Stimulated activated CD4-positive, alpha-beta T cell treated with anti-CD3 and anti-CD28 coated beads, Interleukin-1b, Interleukin-23, amount 100 ng/mL, for 48 hours (primary cell): Measurements from ENCODE around the gene TMCC3.
"Not testable (repeated sequence)": the region's sequence is repeated elsewhere in the genome, so short reads cannot be mapped to it uniquely, and the experiment has no call there.

Experiments
- DNase-seq: peaks from one replicate; pipeline ENCODE4 v3.0.0-alpha.2; 2020

TMCC3 gene

GRCh38 chr12:94596596-94596995, 53.8 kb downstream of the TMCC3 start:
- DNase-seq: no peak

- DNase-seq: no peak
Measured at GRCh38 chr12:94595152-94595551, 55.2 kb downstream of the TMCC3 start.

- DNase-seq: no peak
Measured at GRCh38 chr12:94594443-94594825, 55.9 kb downstream of the TMCC3 start.

- DNase-seq: no peak
Measured at GRCh38 chr12:94593822-94594442, 56.4 kb downstream of the TMCC3 start.

GRCh38 chr12:94592723-94593122, 57.6 kb downstream of the TMCC3 start:
- DNase-seq: not testable (repeated sequence)

GRCh38 chr12:94592080-94592479, 58.3 kb downstream of the TMCC3 start:
- DNase-seq: no peak

- DNase-seq: no peak
Measured at GRCh38 chr12:94590428-94590827, 59.9 kb downstream of the TMCC3 start.

- no peak for DNase-seq
Measured at GRCh38 chr12:94589591-94590001, 60.8 kb downstream of the TMCC3 start.

GRCh38 chr12:94588346-94588745, 62.0 kb downstream of the TMCC3 start:
- no peak for DNase-seq

GRCh38 chr12:94587266-94588241, 62.8 kb downstream of the TMCC3 start:
- no peak for DNase-seq

GRCh38 chr12:94586589-94587259, 63.6 kb downstream of the TMCC3 start:
- no peak for DNase-seq

GRCh38 chr12:94585626-94586025, 64.7 kb downstream of the TMCC3 start:
- DNase-seq: no peak

GRCh38 chr12:94584377-94584776, 66.0 kb downstream of the TMCC3 start:
- DNase-seq: no peak

- DNase-seq: no peak
Measured at GRCh38 chr12:94582591-94582990, 67.8 kb downstream of the TMCC3 start.

- no peak for DNase-seq
Measured at GRCh38 chr12:94575645-94576403, 74.5 kb downstream of the TMCC3 start.

- DNase-seq: no peak
Measured at GRCh38 chr12:94575024-94575423, 75.3 kb downstream of the TMCC3 start.

GRCh38 chr12:94571556-94571955, 78.8 kb downstream of the TMCC3 start:
- DNase-seq: no peak

- no peak for DNase-seq
Measured at GRCh38 chr12:94570161-94570560, 80.2 kb downstream of the TMCC3 start.

GRCh38 chr12:94567761-94568160, 82.6 kb downstream of the TMCC3 start:
- DNase-seq: no peak

- no peak for DNase-seq
Measured at GRCh38 chr12:94566345-94566744, 84.0 kb downstream of the TMCC3 start.

GRCh38 chr12:94565683-94566082, 84.7 kb downstream of the TMCC3 start:
- DNase-seq: no peak

- no peak for DNase-seq
Measured at GRCh38 chr12:94563286-94563685, 87.1 kb downstream of the TMCC3 start.

GRCh38 chr12:94561943-94562411, 88.4 kb downstream of the TMCC3 start:
- no peak for DNase-seq
